A549 (cell line): ENCODE measurements around the gene TMEM217. TPM values are rescaled to one million over a fixed set of nuclear protein-coding genes. Genes with fewer than 3 reads are reported as not detected.
"Not testable (repeated sequence)": the region's sequence is repeated elsewhere in the genome, so short reads cannot be mapped to it uniquely, and the experiment has no call there.

Experiments
- ATAC-seq, 2 experiments: fragments of 200-7000 bp in 1 of 2; fragments of >200 bp in 1 of 2; cut with Nextera tagmentation in 1 of 2; cut with Tn5 transposase in 1 of 2; 3 replicates each; pipeline versions ENCODE4 v1.8.0 to v1.9.1; 2018 to 2020; ENCODE audit warnings: mild to moderate bottlenecking in 1 of 2, moderate library complexity in 1 of 2
- CTCF ChIA-PET: fragments of 300-600 bp; sonication (Branson Sonifier 250); formaldehyde crosslinking; extraction: SDS; loops from one replicate; lab custom pipeline; 2021; ENCODE audit warnings: antibody characterized with exemption, inconsistent platforms; lab: Yijun Ruan, JAX
- POLR2A ChIA-PET: fragments of 350-600 bp; formaldehyde crosslinking; extraction: SDS; loops from one replicate; lab custom pipeline; 2021; ENCODE audit warnings: antibody characterized with exemption, inconsistent platforms; lab: Yijun Ruan, JAX
- DNase-seq, 2 experiments: peaks; one replicate each; pipeline versions ENCODE4 v3.0.0 to v3.0.0-alpha.2; 2011 to 2016; ENCODE audit warnings: low read depth in 1 of 2, low spot score in 1 of 2
- FAIRE-seq: peaks from 2 replicates; lab custom pipeline; 2011; peaks lifted over from hg19 to GRCh38; lab: Jason Lieb, UNC
- H3K27ac ChIP-seq, 2 experiments: fragments of >200 bp; sonication (Bioruptor Twin); formaldehyde crosslinking; 3 replicates each; pipeline ENCODE4 v1.5.1; 2016 to 2017
- H3K4me1 ChIP-seq: fragments of >200 bp; sonication (Bioruptor Twin); formaldehyde crosslinking; 3 replicates; pipeline ENCODE4 v1.6.1; 2016
- H3K4me2 ChIP-seq: fragments of >200 bp; sonication (Bioruptor Twin); formaldehyde crosslinking; 3 replicates; pipeline ENCODE4 v1.6.1; 2016
- H3K4me3 ChIP-seq: fragments of >200 bp; sonication (Bioruptor Twin); formaldehyde crosslinking; 3 replicates; pipeline ENCODE4 v1.5.1; 2016
- H3K9me3 ChIP-seq: fragments of >200 bp; sonication (Bioruptor Twin); formaldehyde crosslinking; 3 replicates; pipeline ENCODE4 v1.6.1; 2016
- ATOH8 ChIP-seq: fragments of 250-450 bp; sonication (Bioruptor Pico); IDR thresholded peaks from 2 replicates; pipeline ENCODE4 v1.5.0; 2020; ENCODE audit warnings: low read depth, mild to moderate bottlenecking, moderate library complexity
- CBX8 ChIP-seq: fragments of 200-600 bp; sonication (generic); IDR thresholded peaks from 2 replicates; pipeline ENCODE4 v1.6.1; 2016
- CEBPB ChIP-seq, 2 experiments: fragments of >200 bp in 1 of 2; sonication (Bioruptor Twin) in 1 of 2; formaldehyde crosslinking in 1 of 2; IDR thresholded peaks; 2 replicates each; pipeline ENCODE4 v1.6.1; 2012 to 2016
- CHD2 ChIP-seq: fragments of 150-350 bp; IDR thresholded peaks from 2 replicates; pipeline ENCODE4 v1.6.1; 2014; ENCODE audit warnings: low read length; ENCODE audit not compliant: partially characterized antibody
- EHMT2 ChIP-seq: fragments of 200-600 bp; sonication (generic); IDR thresholded peaks from 2 replicates; pipeline ENCODE4 v1.6.1; 2016; ENCODE audit warnings: antibody characterized with exemption, low read depth, mild to moderate bottlenecking, moderate library complexity
- ELK1 ChIP-seq: fragments of 150-350 bp; IDR thresholded peaks from 2 replicates; pipeline ENCODE4 v1.6.1; 2014; ENCODE audit warnings: low read depth, mild to moderate bottlenecking, low read length
- EP300 ChIP-seq, 2 experiments: fragments of >200 bp; sonication (Bioruptor Twin); formaldehyde crosslinking; IDR thresholded peaks; 2 replicates in 1 of 2; 3 replicates in 1 of 2; pipeline ENCODE4 v1.6.1; 2016 to 2017
- FOSB ChIP-seq: fragments of 250-450 bp; sonication (Bioruptor Pico); IDR thresholded peaks from 2 replicates; pipeline ENCODE4 v1.5.0; 2020; ENCODE audit warnings: mild to moderate bottlenecking, moderate library complexity
- FOSL2 ChIP-seq, 2 experiments: fragments of 450-650 bp in 1 of 2; fragments of >200 bp in 1 of 2; sonication (Bioruptor Twin) in 1 of 2; formaldehyde crosslinking; IDR thresholded peaks; 2 replicates each; pipeline versions ENCODE4 v1.5.0 to v1.6.1; 2016 to 2020; ENCODE audit warnings: mild to moderate bottlenecking in 1 of 2, moderate library complexity in 1 of 2
- HMGXB4 ChIP-seq: fragments of 250-450 bp; sonication (Bioruptor Pico); IDR thresholded peaks from 2 replicates; pipeline ENCODE4 v1.5.0; 2021; ENCODE audit warnings: mild to moderate bottlenecking, moderate library complexity, borderline replicate concordance
- HOXA7 ChIP-seq: fragments of 250-450 bp; sonication (Bioruptor Pico); IDR thresholded peaks from 2 replicates; pipeline ENCODE4 v1.5.0; 2020; ENCODE audit warnings: mild to moderate bottlenecking, moderate library complexity
- HOXB5 ChIP-seq: fragments of 250-450 bp; sonication (Bioruptor Pico); IDR thresholded peaks from 2 replicates; pipeline ENCODE4 v1.5.0; 2020; ENCODE audit warnings: mild to moderate bottlenecking, moderate library complexity
- KDM5A ChIP-seq: fragments of 200-600 bp; sonication (generic); IDR thresholded peaks from 2 replicates; pipeline ENCODE4 v1.6.1; 2016; ENCODE audit warnings: antibody characterized with exemption, mild to moderate bottlenecking
- MAFK ChIP-seq: fragments of 450-650 bp; IDR thresholded peaks from 2 replicates; pipeline ENCODE4 v1.6.1; 2014; ENCODE audit not compliant: partially characterized antibody
- MAZ ChIP-seq: fragments of 150-350 bp; IDR thresholded peaks from 2 replicates; pipeline ENCODE4 v1.6.1; 2014; ENCODE audit warnings: antibody characterized with exemption, low read depth, low read length, borderline replicate concordance
- NFE2L2 ChIP-seq: fragments of 150-350 bp; conservative IDR thresholded peaks from 2 replicates; pipeline ENCODE4 v1.6.1; 2014; ENCODE audit warnings: low read length
- NPAS2 ChIP-seq: fragments of 250-450 bp; sonication (Bioruptor Pico); IDR thresholded peaks from 2 replicates; pipeline ENCODE4 v1.8.0; 2022; ENCODE audit warnings: mild to moderate bottlenecking, moderate library complexity, borderline replicate concordance
- POLR2A ChIP-seq: IDR thresholded peaks from 2 replicates; pipeline ENCODE4 v1.6.1; 2012; ENCODE audit warnings: mild to moderate bottlenecking, low read length
- RAD21 ChIP-seq, 2 experiments: fragments of >200 bp in 1 of 2; sonication (Bioruptor Twin) in 1 of 2; formaldehyde crosslinking in 1 of 2; IDR thresholded peaks in 1 of 2; conservative IDR thresholded peaks in 1 of 2; 2 replicates in 1 of 2; 3 replicates in 1 of 2; pipeline ENCODE4 v1.6.1; 2012 to 2018; ENCODE audit warnings: inconsistent platforms in 1 of 2
- RARB ChIP-seq: fragments of 250-450 bp; sonication (Bioruptor Pico); IDR thresholded peaks from 2 replicates; pipeline ENCODE4 v1.8.0; 2021; ENCODE audit warnings: mild to moderate bottlenecking, moderate library complexity
- RCOR1 ChIP-seq: fragments of 150-350 bp; IDR thresholded peaks from 2 replicates; pipeline ENCODE4 v1.6.1; 2014; ENCODE audit warnings: antibody characterized with exemption, low read length, low read depth
- SREBF2 ChIP-seq: fragments of 450-650 bp; IDR thresholded peaks from 2 replicates; pipeline ENCODE4 v1.6.1; 2014; ENCODE audit warnings: mild to moderate bottlenecking, moderate library complexity
- TFCP2L1 ChIP-seq: fragments of 250-450 bp; sonication (Bioruptor Pico); IDR thresholded peaks from 2 replicates; pipeline ENCODE4 v1.5.0; 2021; ENCODE audit warnings: mild to moderate bottlenecking
- USF2 ChIP-seq: fragments of 450-650 bp; IDR thresholded peaks from 2 replicates; pipeline ENCODE4 v1.6.1; 2014; ENCODE audit warnings: antibody characterized with exemption
- ZFP36 ChIP-seq: fragments of 450-650 bp; IDR thresholded peaks from 2 replicates; pipeline ENCODE4 v1.6.1; 2014; ENCODE audit warnings: borderline replicate concordance; ENCODE audit not compliant: partially characterized antibody
- WGBS: methylation state at CpG from one replicate; pipeline ENCODE4 v1.1.6; 2017; ENCODE audit errors: missing lambda C conversion rate; 5-methylcytosine and 5-hydroxymethylcytosine counted together
- polyA plus RNA-seq, 4 experiments: library from polyadenylated mRNA; depleted of rRNA in 3 of 4; stranded (reverse); fragments of >200 nt; fragmentation: RNase III in 1 of 4; extraction: RNeasy Plus Mini Kit Qiagen cat#74134 plus additional on column Dnase treatment in 1 of 4; gene quantifications; 2 replicates in 3 of 4; 3 replicates in 1 of 4; pipeline ENCODE4 v1.2.3, GENCODE V29; 2011 to 2017

TMEM217 gene
- polyA plus RNA-seq, 2 of the 4 experiments (the other 2 are of a cell fraction): 0.59 to 1.6 TPM

GRCh38 chr6:37298958-37299357, 41.0 kb upstream of the TMEM217 start:
- CTCF ChIA-PET: interaction anchor here (0.7 to 1.8 kb wide), 3 partner anchors 16 to 277 kb away, joined by 3 to 11 read pairs (median 4); no protein-coding TSS in a partner anchor
- H3K4me3 ChIP-seq: no peak overlapping the region
- FAIRE-seq: no peak

GRCh38 chr6:37297637-37298036, 39.7 kb upstream of the TMEM217 start:
- H3K4me3 ChIP-seq, FAIRE-seq, POLR2A ChIA-PET, H3K27ac ChIP-seq, H3K4me2 ChIP-seq, DNase-seq, H3K9me3 ChIP-seq, ATAC-seq, H3K4me1 ChIP-seq: not testable (repeated sequence)
- CTCF ChIA-PET: interaction anchor here (1.8 kb wide), 1 partner anchor 17 kb away, joined by 11 read pairs; no protein-coding TSS in a partner anchor

More at GRCh38 chr6:37298958-37299357, 41.0 kb upstream of the TMEM217 start:
- TF ChIP-seq POLR2A (no peak), RCOR1 (no peak), CBX8 (no peak), ATOH8 (no peak), TFCP2L1 (no peak)
- Histone ChIP-seq H3K4me1 (no peaks in the 10 kb centered on the region), H3K4me2 (no peak overlapping the region), H3K27ac (no peak overlapping the region), H3K9me3 (no peaks in the 10 kb centered on the region)
- ATAC-seq (no peak), DNase-seq (no peak)
- POLR2A ChIA-PET: no interaction called here

GRCh38 chr6:37293426-37293825, 35.5 kb upstream of the TMEM217 start:
- CTCF ChIA-PET: interaction anchor here (2.2 to 2.4 kb wide), 2 partner anchors 21 to 32 kb away, joined by 8 to 10 read pairs; no protein-coding TSS in a partner anchor
- H3K4me3 ChIP-seq: no peak overlapping the region
- H3K4me2 ChIP-seq: no peak overlapping the region
- H3K27ac ChIP-seq: no peak overlapping the region
- no peaks in the 10 kb centered on the region for H3K9me3 ChIP-seq
- H3K4me1 ChIP-seq: no peaks in the 10 kb centered on the region
- TF ChIP-seq POLR2A (no peak), KDM5A (no peak), ZFP36 (no peak), MAFK (no peak), FOSB (CRISPR knock-in tag) (no peak), USF2 (no peak), TFCP2L1 (no peak), RARB (CRISPR knock-in tag) (no peak), CHD2 (no peak), HOXA7 (CRISPR knock-in tag) (no peak), MAZ (no peak), CEBPB (IDR thresholded peaks at IDR 0.05) (no peak), SREBF2 (no peak), HOXB5 (no peak), NPAS2 (CRISPR knock-in tag) (no peak), ELK1 (no peak)
- POLR2A ChIA-PET: no interaction called here
- DNase-seq (no peak), ATAC-seq (no peak), FAIRE-seq (no peak)

- no peak overlapping the region for H3K4me2 ChIP-seq
- 85% methylated on average over 3 of the region's 3 CpGs for WGBS
- ChIA-PET POLR2A (no interaction called here), CTCF (interaction anchor here (0.6 to 1.3 kb wide), 3 partner anchors 14 to 36 kb away, joined by 3 to 4 read pairs (median 3); no protein-coding TSS in a partner anchor)
- DNase-seq (no peak), ATAC-seq (no peak), FAIRE-seq (no peak)
- no peaks in the 10 kb centered on the region for H3K9me3 ChIP-seq
- H3K4me3 ChIP-seq: no peak overlapping the region
- TF ChIP-seq FOSL2 (IDR thresholded peaks at IDR 0.05) (no peak), FOSL2 (CRISPR knock-in tag; IDR thresholded peaks at IDR 0.05) (no peak), CBX8 (no peak), RAD21 (conservative IDR thresholded peaks at IDR 0.05 in 1 of 2, IDR thresholded peaks at IDR 0.05 in 1 of 2) (no peak), NFE2L2 (no peak), EHMT2 (no peak), FOSB (CRISPR knock-in tag) (no peak), ZFP36 (no peak), RCOR1 (no peak), HMGXB4 (CRISPR knock-in tag) (no peak), HOXB5 (no peak), TFCP2L1 (no peak), USF2 (no peak), SREBF2 (no peak), HOXA7 (CRISPR knock-in tag) (no peak), EP300 (IDR thresholded peaks at IDR 0.05) (no peak), CHD2 (no peak)
- no peaks in the 10 kb centered on the region for H3K4me1 ChIP-seq
- no peak overlapping the region for H3K27ac ChIP-seq
Observed at GRCh38 chr6:37289931-37290330, 32.0 kb upstream of the TMEM217 start.
